PFSK-1 (cell line): ENCODE measurements around the gene PLS1.

ENCODE experiments used
- POLR2AphosphoS5 ChIP-seq: IDR thresholded peaks from 2 replicates; pipeline ENCODE4 v1.6.1; 2012; ENCODE audit warnings: low read depth, mild to moderate bottlenecking, control low read depth, low read length, moderate library complexity
- SIN3A ChIP-seq: IDR thresholded peaks from 2 replicates; pipeline ENCODE4 v1.6.1; 2012; ENCODE audit warnings: mild to moderate bottlenecking, low read length, moderate library complexity, borderline replicate concordance; ENCODE audit not compliant: insufficient read depth
- TAF1 ChIP-seq: IDR thresholded peaks from 2 replicates; pipeline ENCODE4 v1.6.1; 2012; ENCODE audit warnings: low read length, control low read depth, borderline replicate concordance; ENCODE audit not compliant: insufficient read depth
- TF ChIP-seq, protein P1 (sequence below), 2 experiments: IDR thresholded peaks; 2 replicates each; pipeline versions ENCODE4 v1.6.1 to v1.8.0; 2011 to 2012; ENCODE audit warnings: low read depth in 2 of 2, low read length in 2 of 2, control low read depth in 1 of 2, inconsistent platforms in 1 of 2, mild to moderate bottlenecking in 1 of 2, moderate library complexity in 1 of 2; ENCODE audit not compliant: insufficient read depth in 1 of 2

DNA sequence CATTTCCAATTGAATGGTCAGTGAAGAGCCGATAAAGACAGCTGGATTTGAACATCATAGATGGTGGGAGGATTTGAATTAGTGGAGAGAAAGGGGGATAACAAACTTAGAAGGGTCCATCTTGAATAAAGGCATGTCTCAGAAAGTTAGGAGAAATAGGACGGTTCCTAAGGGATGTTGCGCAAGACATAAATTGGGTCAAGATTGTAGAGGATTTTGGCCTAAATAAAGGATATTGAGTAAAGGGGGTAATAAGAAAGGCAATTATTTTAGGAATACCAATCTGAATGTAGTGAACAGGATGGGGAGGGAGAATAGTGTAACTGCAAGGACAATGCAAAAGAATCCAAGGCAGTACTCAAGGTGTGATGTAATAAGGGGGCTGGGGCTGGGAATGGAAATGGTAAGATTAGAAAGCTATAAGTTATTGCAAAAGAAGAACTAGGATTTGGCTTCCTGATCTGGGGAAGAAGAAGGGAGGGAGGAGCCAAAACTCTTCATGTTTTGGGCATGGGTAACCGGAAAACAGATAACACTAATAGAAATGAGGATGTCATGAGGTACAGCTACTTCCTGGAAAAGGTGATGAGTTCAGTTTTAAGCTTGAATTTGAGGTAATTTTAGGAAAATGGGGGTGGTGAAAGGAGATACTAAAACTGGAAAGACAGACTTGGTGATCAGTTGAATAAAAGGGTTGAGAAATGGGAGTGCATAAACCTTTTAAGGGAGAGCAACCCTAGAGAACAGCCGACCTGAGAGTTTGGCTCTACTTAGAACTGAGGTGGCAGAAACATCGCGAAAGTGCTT is 110.3 kb downstream of the PLS1 start:
- no peak for TF ChIP-seq SIN3A
- TF ChIP-seq, protein P1, sequence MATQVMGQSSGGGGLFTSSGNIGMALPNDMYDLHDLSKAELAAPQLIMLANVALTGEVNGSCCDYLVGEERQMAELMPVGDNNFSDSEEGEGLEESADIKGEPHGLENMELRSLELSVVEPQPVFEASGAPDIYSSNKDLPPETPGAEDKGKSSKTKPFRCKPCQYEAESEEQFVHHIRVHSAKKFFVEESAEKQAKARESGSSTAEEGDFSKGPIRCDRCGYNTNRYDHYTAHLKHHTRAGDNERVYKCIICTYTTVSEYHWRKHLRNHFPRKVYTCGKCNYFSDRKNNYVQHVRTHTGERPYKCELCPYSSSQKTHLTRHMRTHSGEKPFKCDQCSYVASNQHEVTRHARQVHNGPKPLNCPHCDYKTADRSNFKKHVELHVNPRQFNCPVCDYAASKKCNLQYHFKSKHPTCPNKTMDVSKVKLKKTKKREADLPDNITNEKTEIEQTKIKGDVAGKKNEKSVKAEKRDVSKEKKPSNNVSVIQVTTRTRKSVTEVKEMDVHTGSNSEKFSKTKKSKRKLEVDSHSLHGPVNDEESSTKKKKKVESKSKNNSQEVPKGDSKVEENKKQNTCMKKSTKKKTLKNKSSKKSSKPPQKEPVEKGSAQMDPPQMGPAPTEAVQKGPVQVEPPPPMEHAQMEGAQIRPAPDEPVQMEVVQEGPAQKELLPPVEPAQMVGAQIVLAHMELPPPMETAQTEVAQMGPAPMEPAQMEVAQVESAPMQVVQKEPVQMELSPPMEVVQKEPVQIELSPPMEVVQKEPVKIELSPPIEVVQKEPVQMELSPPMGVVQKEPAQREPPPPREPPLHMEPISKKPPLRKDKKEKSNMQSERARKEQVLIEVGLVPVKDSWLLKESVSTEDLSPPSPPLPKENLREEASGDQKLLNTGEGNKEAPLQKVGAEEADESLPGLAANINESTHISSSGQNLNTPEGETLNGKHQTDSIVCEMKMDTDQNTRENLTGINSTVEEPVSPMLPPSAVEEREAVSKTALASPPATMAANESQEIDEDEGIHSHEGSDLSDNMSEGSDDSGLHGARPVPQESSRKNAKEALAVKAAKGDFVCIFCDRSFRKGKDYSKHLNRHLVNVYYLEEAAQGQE (IDR thresholded peaks at IDR 0.05; ENCODE audit: insufficient read depth in 1 of 2, low read depth in 2 of 2, low read length in 2 of 2): no peak
- no peak for TF ChIP-seq POLR2AphosphoS5
- no peak for TF ChIP-seq TAF1
